ACHN (cell line): Measurements from ENCODE around the gene PLA2G6.
"Not testable (repeated sequence)": the region's sequence is repeated elsewhere in the genome, so short reads cannot be mapped to it uniquely, and the experiment has no call there.

Experiments used
- DNase-seq: peaks from one replicate; pipeline ENCODE4 v3.0.0-alpha.2; 2015
- in situ Hi-C: cut with HindIII; loops from 2 replicates; pipeline ENCODE4 v1.10.0; 2017; ENCODE audit warnings: low sequenced_read_pairs, low pct_ligation_motif_present, low pct_unique_long_range_greater_than_20kb

Gene PLA2G6

DNA sequence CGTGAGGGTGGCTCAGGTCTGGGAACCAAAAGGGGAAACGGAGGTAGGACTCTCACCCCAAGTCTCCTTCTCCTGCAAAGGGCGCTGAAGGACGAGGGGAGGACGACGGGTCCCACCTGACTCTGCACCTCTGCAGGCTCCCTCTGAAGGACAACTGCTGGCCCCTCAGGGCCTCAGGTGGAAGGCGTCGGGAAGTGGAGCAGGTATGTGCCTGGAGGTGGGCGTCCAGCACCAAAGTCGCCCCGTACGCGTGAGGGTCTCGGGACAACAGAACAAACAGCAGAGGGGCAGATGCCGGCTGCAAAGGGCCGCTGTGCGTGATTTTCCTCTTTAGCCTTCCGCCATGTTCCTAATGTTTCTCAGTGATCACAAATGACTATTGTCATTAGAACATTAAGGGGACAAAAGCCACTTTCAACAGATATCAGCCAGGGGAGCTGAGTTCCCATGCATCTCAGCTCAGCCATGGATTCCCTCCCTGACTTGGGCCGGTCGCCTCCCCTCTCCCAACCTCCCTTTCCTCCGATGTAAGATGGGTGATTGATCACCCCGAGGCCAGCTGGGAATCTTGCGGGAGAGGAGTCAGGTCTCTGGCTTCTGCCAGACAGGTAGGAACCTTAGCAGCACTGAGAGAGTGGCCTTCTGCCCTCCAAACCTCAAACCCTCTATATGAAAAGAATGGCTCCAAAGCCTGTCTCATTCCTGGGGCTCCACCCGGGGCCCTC is 98.5 kb downstream of the PLA2G6 start:
- in situ Hi-C loops = no loop called here
- DNase-seq = no peak

DNA sequence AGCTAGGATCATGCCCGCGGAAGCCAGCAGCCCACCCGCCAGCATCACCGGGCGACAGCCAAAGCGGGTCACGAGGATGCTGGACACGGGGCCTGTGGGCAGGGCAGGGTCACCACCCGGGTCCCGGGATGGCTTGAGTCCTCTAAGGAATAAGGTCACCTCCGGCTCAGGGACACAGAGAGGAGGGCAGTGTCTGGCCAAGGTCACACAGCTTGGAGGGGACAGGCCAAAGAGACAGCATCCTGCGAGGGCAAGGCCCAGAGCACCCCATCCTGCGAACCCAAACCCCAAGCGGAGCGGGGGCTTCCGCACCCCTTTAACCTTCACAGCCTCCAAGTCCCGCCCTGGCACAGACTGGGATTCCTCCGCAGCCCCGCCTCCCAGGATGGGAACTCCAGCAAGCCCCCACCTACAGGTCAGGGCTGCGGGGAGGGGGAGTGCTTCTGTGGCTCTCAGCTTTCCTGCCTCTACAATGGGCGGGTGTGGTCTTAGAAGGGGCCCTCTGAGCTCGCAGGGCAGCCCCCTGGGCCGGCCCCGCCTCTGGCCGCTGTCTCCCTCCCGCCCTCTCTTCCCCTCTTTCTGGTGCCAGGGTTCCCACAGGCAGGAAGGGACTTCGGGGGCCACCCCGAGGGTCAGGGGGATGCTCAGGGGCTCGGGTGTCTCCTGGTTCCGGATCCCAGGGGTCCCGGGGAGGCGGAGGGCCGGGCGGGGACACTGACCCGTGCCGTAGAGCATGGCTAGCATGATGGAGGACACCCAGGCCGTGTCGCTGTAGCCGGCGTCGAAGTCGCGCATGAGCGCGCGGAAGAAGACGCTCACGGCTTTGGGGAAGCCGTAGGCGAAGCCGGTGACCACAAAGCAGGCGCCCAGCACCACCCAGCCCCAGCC is 99.4 kb downstream of the PLA2G6 start:
- in situ Hi-C loops = no loop called here
- DNase-seq = no peak

DNA sequence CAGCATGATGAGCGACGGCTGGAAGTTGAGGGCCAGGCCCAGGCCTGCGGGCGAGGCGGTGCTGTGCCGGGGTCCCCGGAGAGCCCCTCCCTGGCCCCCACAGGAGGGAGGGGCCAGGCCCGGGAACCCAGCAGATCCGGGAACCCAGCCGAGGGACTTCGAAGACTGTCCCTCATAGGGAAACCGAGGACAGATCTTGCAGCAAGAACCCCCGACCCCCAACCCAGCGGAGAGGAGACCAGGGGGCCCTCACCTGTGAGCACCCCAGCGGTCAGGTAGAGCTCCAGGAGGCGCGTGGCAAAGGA is 100.0 kb downstream of the PLA2G6 start:
- no peak for DNase-seq
- in situ Hi-C loops = no loop called here

DNA sequence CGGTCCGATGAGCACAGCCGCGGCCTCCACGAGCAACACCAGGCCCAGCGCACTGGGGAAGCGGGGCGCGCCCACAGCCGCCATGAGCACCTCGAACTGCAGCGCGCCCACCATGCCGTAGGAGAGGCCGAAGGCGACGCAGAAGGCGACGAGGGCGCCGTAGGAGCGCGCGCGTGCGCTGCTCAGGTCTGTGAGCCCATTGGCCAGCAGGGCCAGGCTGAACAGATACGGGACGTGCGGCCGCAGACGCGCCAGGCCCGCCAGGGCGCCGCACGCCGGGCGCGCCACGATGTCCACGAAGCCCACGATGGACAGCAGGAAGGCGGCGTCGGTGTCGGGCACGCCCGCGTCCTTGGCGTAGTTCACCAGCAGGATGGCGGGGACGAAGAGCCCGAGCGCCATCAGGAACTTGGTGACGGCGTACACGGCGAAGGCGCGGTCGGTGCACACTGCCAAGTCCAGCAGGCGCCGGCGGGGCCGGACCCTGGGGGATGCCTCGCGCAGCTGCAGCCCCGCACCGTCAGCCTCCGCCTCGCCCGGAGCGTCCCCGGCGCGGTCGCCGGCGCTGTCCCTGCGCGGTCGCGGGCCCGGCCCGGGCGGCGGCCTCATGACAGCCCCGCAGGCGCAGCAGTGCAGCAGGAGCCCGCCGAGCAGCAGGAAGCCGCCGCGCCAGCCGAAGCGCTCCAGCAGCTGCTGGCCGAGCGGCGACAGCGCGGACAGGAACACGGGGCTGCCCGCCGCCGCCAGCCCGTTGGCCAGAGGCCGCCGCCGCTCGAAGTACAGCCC is 100.6 kb downstream of the PLA2G6 start:
- DNase-seq = no peak
- in situ Hi-C loops = no loop called here

DNA sequence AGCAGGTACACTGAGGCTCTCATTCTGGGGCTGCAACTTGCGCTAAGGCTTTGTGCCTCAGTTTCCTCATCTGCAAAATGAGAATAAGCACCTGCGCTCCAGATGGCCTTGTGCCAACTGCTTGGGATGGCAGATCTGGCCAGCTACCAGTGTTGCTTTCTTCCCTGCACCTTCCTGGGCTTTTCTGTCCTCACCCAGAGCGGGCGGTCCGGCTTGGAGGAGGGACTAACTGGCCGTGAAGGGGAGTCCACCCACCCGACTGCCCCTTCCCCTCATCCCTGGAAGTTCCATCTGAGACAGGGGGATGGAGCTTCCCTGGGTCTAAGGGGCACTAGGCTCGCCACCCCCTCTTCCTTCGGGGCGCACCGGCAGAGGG is 101.2 kb downstream of the PLA2G6 start:
- in situ Hi-C loops = no loop called here
- no peak for DNase-seq

DNA sequence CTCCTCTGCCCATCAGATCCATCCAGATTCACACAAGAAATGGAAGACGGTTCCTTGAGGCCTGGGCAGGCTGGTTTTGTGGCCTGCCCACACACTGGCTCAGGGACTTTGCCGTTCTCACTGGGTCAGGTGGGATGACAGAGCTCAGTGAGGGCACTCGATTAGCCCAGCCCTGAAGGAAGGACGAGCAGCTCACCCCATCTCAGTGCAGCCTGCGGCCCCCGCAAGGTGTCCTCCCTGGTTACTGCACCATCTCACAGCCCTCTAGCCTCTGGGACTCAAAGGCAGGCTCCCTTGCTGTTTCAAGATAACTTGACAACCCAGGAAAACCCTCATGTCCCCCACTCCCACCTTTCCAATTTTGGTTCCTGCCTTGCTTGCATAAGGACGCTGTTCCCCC is 101.8 kb downstream of the PLA2G6 start:
- in situ Hi-C loops = no loop called here
- no peak for DNase-seq

DNA sequence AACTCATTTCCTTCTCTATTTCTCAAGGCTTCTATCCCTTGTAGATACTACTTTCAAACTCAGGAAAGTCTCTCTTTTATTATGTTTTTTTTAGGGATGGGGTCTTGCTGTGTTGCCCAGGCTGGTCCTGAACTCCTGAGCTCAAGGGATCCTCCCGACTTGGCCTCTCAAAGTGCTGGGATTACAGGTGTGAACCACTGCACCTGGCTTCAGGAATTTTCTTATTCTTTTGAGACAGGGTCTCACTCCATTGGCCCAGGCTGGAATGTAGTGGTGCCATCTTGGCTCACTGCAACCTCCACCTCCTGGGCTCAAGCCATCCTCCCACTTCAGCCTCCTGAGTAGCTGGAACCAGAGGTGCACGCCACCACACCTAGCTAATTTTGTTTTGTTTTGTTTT is 102.4 kb downstream of the PLA2G6 start:
- DNase-seq, in situ Hi-C loops: not testable (repeated sequence)

DNA sequence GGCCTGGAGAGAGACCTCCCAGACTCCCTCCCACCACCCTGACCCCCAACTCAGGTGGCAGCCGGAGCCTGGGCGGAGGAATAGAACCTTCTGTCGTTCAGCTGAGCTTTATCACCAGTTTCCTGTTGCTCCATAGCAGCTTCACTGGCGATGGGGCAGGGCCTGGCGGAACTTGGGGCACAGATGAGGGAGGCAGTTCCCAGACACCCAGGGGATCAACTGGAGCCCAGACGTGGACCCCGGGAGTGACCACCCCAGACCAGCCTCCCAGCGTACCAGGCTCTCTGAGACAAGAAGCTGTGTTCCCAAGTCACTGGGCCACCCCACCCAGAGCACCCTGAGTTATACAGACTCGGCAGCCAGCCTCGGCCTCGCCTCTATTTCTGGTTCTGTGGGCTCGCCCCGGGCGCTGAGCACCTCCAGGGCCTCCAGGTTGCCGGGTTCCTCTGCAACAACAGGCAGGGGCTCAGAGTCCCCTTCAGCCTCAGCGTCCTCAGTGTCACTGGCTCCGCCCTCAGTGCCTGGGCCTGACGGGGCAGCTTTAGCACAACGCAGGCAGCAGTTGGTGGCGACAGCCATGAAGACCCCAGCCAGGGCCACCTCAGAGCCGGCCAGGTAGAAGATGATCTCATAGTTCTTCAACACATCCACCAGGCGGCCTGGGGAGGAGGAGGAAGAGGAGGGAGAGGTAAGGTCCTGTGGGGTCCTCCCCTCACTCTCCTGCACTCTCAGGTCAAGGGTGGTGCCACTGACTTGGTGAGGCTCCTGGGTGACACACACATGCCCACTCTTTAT is 103.4 kb downstream of the PLA2G6 start:
- in situ Hi-C loops = no loop called here
- no peak for DNase-seq

DNA sequence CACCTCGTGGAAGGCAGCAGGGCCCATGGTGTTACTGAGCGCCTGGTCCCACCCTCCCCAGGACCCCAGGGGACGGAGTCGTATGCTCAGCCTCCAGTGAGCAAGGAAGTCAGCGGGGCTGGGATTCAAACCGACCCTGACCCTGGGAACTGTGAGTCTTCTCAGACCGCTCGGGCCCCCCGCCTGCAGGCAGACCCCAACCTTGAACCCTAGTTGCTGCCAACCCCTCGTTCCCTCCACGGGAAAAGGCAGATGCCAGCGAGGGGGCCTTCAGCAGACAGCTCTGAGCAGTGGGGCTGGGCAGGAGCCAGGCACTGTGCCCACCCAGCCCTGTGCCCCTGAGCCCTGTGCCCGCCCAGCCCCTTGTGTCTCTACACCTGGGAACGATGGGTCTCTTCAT is 104.0 kb downstream of the PLA2G6 start:
- DNase-seq = no peak
- in situ Hi-C loops = no loop called here

DNA sequence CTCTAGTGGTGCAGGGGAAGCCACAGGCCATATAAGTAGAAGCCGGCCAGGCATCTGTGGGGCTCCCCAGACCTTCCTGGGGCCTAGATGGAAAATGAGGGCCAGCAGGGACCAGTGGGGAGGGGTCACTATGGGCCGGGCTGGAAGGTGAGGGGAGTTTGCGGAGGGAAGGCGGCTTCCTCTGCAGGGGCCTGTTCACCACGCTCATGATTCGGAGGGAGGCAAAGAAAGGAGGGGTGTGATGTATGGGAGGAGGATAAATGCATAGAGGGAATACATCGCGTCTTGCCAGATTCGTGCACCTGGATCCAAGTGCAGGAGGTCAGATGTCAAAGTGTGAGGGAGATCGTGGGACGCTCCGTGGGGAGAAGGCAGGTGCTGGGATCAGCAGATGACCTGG is 104.5 kb downstream of the PLA2G6 start:
- in situ Hi-C loops = no loop called here
- no peak for DNase-seq

DNA sequence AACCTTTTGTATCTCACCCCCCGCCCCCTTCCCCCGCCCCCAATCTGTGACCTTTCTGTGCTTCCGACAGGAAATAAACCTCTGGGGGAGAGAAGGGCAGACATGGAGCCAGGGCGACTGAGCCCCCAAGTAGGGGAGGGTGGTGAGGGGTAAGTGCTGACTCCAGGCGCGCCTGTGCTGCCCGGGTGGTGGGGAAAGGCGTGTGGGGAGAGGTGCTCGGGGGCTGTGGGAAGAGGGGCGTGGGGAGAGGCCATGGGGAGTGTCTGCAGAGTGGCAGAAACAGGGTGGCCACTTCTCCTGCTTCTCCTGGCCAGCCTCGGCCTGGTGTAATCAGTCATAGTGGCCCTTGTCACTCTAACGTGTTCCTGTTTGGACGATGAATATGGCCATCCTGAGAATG is 105.7 kb downstream of the PLA2G6 start:
- in situ Hi-C loops = no loop called here

DNA sequence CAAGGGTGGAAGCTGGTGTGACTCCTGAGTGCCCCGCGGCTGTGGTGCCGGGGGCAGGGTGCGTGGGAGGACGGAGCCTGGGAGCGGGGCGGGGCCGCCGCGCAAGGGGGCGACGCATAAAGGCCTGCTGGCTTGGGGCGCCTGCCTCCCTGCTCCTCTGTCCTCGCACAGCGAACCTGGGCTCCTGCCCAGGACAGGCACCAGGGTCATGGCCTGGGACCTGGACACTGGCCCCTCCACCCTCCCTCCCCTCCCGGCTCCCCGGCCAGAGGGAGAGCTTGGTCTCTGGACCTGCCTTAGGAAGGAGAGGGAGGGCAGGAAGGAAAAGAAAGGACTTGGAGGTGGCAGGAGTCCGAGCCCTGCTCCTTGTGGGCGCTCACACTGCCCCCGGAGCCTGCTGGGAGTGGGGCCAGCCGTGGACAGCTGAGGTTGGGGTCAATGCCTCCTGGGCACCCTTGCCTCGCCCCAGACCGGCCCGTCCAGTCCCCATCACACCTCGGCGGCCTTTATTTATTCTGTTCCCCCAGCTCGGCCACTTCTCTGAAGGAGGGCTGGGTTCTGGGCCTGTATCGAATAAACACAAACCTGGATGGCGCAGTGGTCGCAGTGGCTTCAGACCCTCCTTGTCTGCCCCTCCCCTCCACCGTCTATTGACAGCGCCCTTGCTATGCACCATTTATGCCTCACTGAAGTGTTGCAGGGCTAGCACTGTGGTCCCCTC is 106.4 kb downstream of the PLA2G6 start:
- in situ Hi-C loops = no loop called here
- no peak for DNase-seq

More for the DNA sequence above, 105.7 kb downstream of the PLA2G6 start:
- DNase-seq = no peak

DNA sequence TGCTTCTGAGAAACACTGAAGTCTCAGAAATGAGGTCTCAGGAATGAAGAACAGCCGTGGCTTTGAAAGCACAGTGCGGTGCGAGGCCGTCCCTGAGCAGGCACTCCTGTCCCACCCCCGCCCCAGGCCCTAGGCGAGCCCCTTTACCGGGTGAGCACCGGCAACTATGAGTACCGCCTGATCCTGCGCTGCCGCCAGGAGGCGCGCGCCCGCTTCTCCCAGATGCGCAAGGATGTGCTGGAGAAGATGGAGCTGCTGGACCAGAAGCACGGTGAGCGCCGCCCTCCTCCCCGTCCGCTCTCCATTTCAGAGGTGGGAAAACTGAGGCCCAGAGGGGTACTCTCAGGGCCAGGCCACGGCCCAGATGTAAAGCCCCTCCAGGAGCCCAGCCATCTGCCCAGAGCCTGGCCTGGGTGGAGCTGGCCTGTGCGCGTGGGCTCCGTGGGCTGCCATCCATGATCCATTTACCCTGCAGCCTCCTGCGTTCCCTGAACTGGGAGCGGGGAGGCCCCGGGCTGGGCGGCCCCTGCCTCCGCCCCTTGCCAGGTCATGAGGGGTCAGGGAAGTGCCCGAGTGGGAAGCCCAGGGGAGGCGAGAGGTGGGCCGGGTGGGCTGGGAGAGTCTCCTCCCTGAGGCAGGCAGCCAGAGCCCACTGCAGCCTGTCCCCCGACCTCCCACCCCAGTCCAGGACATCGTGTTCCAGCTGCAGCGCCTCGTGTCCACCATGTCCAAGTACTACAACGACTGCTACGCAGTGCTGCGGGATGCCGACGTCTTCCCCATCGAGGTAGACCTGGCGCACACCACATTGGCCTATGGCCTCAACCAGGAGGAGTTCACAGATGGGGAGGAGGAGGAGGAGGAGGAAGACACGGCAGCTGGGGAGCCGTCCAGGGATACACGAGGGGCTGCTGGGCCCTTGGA is 107.2 kb downstream of the PLA2G6 start:
- in situ Hi-C loops = no loop called here
- DNase-seq = no peak

DNA sequence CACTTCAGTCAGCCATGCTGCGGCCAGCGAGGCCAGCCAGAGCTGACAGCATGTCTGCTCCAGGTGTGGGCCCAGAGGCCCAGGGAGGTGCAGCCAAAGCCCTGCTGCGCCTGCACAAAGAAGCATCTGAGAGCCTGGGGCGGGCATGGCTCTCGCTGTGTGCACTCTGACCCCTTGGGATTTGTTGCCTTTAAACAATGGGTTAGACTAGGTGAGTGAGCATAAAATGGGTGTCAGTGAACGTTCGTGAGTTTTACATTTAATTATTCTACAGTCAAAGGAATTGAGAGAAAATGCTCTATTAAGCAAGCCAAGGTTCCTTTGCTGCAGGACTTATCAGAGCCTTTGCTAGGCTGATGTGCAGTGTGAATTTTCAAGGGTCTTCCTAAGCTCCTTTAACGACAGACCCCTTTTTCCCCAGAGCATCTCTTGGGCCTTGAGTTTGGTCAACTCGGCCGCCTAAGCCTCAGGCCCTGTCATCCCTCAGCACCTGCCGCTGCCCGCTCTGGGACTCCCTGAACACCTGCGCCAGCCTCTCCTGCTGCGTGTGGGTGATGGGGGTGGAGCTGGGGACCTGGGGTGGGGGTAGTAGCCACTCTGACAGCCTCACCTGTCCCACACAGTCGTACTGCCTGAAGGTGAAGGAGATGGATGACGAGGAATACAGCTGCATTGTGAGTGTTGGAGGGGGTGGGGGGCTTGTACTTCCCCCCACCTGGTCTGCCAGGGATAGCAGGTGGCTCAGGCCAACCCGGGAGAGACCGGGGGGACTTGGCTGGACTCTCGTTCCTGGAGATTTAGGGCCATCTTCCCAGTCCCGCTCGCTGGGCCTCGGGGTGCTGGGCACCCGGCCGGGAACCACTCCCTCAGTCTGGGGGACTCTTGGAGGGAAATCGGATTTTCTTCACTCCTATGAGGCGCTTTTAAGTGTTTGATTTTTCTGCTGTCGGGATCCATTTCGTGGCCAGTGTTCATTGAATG is 108.2 kb downstream of the PLA2G6 start:
- in situ Hi-C loops = no loop called here
- DNase-seq = no peak

DNA sequence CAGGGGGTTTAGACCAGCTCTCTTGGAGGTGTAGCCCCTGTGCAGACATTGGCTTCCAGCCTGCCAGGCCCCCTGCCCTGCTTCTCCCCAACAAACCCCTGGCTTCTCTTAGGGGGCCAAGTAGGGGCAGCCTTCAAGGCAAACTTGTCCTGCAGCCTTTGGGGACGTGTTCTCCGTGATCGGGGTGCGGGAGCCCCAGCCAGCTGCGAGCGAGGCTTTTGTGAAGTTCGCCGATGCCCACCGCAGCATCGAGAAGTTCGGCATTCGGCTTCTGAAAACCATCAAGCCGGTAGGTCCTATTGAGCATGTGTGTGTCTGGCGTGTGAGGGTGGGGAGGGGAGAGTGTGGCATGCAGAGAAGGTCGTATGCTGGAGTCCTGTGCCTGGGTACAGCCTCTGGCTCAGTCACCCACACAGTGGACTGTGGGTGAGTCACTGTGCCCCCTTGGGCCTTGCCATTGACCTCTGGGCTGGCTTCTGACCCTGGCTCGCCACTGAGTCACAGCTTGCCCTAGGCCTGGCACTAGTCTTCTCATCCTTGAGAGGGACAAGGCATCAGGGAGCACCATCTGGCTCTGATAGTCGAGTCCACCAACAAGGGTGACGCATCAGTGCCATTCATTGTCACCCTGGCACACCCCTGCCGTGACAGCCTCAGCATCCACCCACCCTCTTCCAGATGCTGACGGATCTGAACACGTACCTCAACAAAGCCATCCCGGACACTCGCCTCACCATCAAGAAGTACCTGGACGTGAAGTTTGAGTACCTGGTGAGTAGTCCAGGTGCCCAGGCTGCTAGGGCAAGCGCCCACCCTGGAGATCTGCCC is 109.1 kb downstream of the PLA2G6 start:
- in situ Hi-C loops = no loop called here

More for the DNA sequence above, 109.1 kb downstream of the PLA2G6 start:
- no peak for DNase-seq
